ENCODE measurements around the gene CFAP61.

GRCh38 chr20:20210943-20211273 is 158.6 kb downstream of the CFAP61 start:
- TF ChIP-seq, protein P1, sequence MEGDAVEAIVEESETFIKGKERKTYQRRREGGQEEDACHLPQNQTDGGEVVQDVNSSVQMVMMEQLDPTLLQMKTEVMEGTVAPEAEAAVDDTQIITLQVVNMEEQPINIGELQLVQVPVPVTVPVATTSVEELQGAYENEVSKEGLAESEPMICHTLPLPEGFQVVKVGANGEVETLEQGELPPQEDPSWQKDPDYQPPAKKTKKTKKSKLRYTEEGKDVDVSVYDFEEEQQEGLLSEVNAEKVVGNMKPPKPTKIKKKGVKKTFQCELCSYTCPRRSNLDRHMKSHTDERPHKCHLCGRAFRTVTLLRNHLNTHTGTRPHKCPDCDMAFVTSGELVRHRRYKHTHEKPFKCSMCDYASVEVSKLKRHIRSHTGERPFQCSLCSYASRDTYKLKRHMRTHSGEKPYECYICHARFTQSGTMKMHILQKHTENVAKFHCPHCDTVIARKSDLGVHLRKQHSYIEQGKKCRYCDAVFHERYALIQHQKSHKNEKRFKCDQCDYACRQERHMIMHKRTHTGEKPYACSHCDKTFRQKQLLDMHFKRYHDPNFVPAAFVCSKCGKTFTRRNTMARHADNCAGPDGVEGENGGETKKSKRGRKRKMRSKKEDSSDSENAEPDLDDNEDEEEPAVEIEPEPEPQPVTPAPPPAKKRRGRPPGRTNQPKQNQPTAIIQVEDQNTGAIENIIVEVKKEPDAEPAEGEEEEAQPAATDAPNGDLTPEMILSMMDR (IDR thresholded peaks at IDR 0.05), result no peak
- no peak for TF ChIP-seq POLR2A (IDR thresholded peaks at IDR 0.05)

All from heart left ventricle (tissue), 13 donors.